WERI-Rb-1 (cell line): ENCODE results near the gene OGDHL.

ENCODE experiments used
- DNase-seq: peaks from one replicate; pipeline ENCODE4 v3.0.0-alpha.2; 2020
- H3K27ac ChIP-seq: fragments of 250-450 bp; sonication (Bioruptor Pico); 2 replicates; pipeline ENCODE4 v1.5.1; 2020; ENCODE audit warnings: mild to moderate bottlenecking, moderate library complexity
- H3K27me3 ChIP-seq: fragments of 250-450 bp; sonication (Bioruptor Pico); 2 replicates; pipeline ENCODE4 v1.5.1; 2021; ENCODE audit warnings: mild to moderate bottlenecking, low read depth, moderate library complexity; ENCODE audit not compliant: insufficient read depth, severe bottlenecking
- H3K36me3 ChIP-seq: fragments of 250-450 bp; sonication (Bioruptor Pico); 2 replicates; pipeline ENCODE4 v1.5.1; 2020; ENCODE audit warnings: mild to moderate bottlenecking, moderate library complexity
- H3K4me3 ChIP-seq: 2 replicates; pipeline ENCODE4 v1.5.1; 2011; ENCODE audit warnings: low read depth, mild to moderate bottlenecking, control low read depth, low read length
- H3K9me3 ChIP-seq: fragments of 250-450 bp; sonication (Bioruptor Pico); 2 replicates; pipeline ENCODE4 v1.5.1; 2021; ENCODE audit warnings: mild to moderate bottlenecking, moderate library complexity; ENCODE audit not compliant: severe bottlenecking
- TF ChIP-seq, protein P1 (sequence below): IDR thresholded peaks from 2 replicates; pipeline ENCODE4 v1.5.1; 2011; ENCODE audit warnings: low read depth, mild to moderate bottlenecking, control low read depth, inconsistent platforms, low read length

The OGDHL gene

DNA sequence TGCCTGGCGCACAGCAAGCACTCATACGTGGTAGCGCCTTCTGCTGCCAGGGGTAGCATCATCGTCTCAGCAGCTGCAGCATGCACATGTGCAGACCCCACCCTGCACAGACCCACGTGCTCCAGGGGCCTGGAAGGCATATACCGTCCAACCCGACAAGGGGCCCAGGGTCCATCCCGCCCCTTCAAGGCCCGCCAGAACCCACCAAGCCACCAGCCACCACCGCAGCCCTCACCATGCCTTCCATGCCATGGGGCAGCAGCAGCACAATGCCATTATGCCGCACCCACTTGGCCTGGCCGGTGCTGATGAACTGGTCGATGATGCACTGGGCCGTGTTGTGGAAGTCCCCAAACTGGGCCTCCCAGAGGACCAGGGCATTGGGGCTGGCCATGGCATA is 22.7 kb downstream of the OGDHL start:
- H3K36me3 ChIP-seq = no peaks in the 10 kb centered on the region
- H3K4me3 ChIP-seq = no peak overlapping the region
- no peaks in the 10 kb centered on the region for H3K27me3 ChIP-seq
- DNase-seq = no peak
- TF ChIP-seq, protein P1, sequence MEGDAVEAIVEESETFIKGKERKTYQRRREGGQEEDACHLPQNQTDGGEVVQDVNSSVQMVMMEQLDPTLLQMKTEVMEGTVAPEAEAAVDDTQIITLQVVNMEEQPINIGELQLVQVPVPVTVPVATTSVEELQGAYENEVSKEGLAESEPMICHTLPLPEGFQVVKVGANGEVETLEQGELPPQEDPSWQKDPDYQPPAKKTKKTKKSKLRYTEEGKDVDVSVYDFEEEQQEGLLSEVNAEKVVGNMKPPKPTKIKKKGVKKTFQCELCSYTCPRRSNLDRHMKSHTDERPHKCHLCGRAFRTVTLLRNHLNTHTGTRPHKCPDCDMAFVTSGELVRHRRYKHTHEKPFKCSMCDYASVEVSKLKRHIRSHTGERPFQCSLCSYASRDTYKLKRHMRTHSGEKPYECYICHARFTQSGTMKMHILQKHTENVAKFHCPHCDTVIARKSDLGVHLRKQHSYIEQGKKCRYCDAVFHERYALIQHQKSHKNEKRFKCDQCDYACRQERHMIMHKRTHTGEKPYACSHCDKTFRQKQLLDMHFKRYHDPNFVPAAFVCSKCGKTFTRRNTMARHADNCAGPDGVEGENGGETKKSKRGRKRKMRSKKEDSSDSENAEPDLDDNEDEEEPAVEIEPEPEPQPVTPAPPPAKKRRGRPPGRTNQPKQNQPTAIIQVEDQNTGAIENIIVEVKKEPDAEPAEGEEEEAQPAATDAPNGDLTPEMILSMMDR = no peak
- H3K27ac ChIP-seq = no peak overlapping the region
- no peaks in the 10 kb centered on the region for H3K9me3 ChIP-seq

DNA sequence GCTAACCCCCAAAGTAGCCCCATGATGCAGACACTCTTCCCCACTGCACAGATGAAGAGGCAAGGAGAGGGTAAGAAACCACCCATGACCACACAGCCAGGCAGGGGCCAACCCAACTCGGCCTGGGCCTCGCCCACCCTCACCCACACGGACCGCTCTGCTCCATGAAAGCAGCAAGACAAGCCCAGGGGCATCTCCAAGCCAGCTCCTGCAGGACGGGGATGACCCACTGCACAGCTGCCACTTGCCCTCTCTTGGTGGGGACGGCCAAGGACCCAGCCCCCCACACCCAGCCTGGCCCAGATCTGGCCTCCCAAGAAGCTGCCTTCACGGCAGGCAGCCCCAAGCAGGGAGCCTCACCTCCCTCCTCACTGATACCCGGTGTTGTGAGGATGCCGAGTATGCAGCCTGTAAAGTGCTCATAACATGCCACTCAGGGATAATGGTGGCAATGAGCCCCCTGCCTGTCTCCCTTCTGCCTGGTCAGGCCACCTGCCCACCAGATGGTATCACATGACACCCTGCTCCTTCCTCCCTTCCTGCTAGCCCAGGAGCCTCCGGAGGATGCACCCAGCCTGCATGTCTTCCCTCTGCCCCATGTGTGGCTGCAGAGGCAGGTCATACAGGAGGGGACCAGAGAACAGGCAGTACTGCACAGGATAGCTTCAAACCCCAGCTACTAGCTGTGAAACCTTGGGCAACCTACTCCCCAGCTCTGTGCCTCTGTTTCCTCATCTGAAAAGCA is 23.3 kb downstream of the OGDHL start:
- no peak for DNase-seq
- Histone ChIP-seq H3K4me3 (no peak overlapping the region), H3K27ac (no peak overlapping the region), H3K27me3 (no peaks in the 10 kb centered on the region), H3K36me3 (no peaks in the 10 kb centered on the region), H3K9me3 (no peaks in the 10 kb centered on the region)
- TF ChIP-seq, protein P1 = no peak

DNA sequence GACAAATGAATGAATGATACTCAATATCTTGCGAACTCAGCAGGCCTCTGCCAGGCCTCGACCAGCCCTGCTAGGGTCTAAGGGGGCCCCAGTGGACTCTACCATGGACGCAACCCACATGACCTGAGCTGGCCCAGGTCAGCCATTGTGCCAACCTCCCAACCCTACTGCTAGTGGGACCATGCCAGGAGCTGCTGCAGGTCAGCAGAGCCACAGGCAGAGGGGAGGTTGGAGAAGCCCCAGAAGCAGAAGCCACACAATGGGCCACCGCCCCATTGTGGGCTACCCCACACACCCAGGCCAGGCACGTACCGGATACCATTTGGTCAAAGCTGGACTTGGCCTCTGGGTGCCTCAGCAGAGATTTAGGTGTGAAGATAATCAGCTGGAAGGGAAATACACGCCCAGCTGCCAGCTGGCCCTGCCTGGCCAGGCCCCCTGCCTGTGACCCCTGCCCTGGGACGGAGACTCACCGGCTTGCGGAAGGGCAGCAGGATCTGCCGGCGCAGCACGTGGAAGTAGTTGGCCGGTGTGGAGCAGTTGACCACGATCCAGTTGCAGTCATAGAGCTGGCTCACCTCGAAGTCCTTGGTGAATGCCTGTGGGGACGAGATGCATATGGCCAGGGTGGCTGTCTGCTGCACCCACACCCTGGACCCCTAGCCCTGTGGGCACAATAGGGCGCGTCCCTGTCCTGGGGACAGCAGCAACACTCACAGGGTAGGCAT is 24.5 kb downstream of the OGDHL start:
- Histone ChIP-seq H3K27me3 (no peaks in the 10 kb centered on the region), H3K36me3 (no peaks in the 10 kb centered on the region), H3K4me3 (no peak overlapping the region), H3K9me3 (no peaks in the 10 kb centered on the region), H3K27ac (no peak overlapping the region)
- TF ChIP-seq, protein P1 = no peak
- no peak for DNase-seq

DNA sequence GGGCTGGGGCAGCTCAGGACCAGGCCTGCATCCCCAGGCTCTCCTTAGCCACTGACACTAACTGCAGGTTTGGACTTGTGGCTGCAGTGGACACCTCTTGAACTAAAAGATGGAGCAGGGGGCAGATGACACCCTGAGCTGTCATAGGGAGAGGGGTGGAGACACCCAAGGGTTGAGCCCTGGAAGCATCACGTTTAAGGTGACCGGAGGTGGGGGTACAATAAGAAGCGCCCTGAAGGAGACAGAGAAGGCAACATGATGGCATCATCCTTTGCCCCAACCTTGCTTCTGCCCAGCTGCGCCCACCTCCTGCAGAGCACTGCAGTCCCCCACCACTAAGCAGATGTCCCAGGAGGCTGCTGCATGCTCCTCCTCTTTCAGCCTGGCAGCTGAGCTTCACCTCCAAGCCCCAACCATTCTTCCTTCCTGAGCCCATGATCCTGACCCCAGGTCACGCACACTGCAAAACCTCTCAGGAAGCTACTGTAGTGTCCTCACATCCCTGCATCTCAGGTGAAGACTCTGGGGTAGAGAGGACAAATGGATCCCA is 25.5 kb downstream of the OGDHL start:
- TF ChIP-seq, protein P1 = no peak
- H3K27me3 ChIP-seq = no peaks in the 10 kb centered on the region
- DNase-seq = no peak
- no peak overlapping the region for H3K4me3 ChIP-seq
- H3K27ac ChIP-seq = no peak overlapping the region
- H3K9me3 ChIP-seq = no peaks in the 10 kb centered on the region
- H3K36me3 ChIP-seq = no peaks in the 10 kb centered on the region

DNA sequence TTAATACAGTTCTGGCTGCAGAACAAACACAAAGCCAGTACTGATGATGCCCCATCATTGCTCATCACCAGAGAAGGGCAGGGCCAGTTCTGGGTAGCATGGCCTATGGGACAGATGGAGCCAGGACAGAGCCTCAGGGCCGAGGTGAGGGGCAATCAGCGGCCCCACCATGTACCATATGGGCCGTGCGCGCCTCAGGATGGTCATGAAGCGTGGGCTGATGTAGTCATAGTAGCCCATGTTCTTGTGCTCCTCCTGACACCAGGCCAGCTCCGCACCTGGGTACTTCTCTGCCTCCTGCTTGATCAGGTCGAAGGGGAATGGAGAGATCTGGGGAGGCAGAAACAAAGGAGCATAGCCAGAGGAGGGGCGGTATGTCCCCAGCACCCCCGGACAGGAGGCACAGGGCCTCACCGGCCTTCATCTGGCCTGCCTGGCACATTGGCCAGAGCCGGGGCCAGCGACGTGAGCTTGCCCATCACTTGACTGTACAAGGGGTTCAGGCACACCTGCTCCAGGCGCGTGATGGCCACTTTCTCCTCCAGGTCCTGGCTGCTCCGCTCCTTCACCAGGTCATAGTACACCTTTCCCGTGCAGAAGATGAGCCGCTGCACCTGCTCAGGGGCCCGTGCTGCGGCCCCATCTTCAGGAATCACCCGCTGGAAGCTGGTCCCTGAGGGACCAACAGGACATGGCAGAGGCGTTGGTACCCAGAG is 26.1 kb downstream of the OGDHL start:
- Histone ChIP-seq H3K4me3 (no peak overlapping the region), H3K36me3 (no peaks in the 10 kb centered on the region), H3K27ac (no peak overlapping the region), H3K9me3 (no peaks in the 10 kb centered on the region), H3K27me3 (no peaks in the 10 kb centered on the region)
- TF ChIP-seq, protein P1 = no peak
- DNase-seq = no peak
